UCSD-AML1 (cell line): ENCODE measurements around the gene ASB16.

Source experiments
- DNase-seq: peaks from one replicate; lab custom pipeline; 2025; ENCODE audit not compliant: unreplicated experiment; lab: John Stamatoyannopoulos, UW

Gene ASB16

DNA sequence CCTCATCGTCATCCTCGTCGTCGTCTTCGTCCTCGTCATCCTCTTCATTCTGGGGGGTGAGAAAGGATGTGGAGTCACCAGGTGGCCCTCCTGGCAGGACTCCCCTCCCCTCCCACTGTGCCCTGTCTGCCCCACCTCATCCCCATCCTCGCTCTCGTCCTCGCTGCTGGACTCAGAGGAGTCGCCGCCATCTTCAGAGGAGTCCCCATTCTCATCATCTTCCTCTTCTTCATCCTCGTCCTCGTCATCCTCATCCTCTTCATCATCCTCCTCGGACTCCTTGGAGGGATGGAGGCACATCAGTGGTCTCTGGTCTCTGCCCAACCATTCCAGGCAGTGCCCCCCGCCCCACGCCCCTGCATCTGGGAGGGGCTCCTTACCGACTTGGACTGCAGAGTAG is 36.8 kb downstream of the ASB16 start:
- DNase-seq = no peak

DNA sequence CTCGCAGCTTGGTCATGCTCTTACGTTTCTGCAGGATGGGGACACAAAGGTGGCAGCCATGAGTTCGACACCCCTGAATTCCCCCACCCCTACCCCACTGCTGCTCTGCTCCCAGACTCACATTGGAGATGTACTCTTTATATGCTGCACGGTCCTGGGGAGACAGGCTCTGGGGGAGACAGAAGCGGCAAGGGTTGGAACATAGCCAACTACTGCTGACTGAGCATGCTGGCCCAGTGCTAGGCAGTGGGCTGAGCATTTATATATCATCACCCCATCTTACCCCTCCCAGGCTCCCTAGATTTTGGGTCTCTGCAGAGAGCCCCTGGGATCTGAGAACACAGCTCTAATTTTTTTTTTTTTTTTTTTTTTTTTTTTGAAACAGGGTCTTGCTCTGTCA is 37.2 kb downstream of the ASB16 start:
- DNase-seq = no peak

DNA sequence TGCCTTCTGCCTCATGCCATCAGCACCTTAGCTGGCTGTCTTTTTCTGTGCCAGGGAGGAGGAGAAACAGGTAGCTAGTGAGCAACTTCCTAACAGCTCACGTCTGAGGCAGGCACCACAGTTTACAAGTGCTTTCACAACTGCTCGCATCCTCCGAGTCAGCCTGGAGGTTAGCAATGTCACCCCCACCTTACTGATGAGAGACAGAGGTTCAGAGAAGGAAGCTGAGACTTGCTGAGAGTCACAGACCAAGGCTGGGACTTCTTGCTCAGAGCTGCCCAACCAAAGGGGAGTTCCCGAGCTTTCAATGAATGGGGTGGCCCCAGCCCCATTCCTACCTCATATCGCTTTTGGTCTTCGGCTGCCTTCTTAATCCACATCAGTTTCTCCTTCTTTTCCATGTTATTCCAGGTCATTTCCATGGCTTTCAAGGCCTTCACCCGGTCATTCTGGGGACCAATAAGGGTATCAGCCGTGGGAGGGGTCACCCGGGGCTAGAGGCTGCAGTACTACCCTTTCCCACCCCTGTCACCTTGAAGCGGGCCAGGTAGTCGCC is 39.4 kb downstream of the ASB16 start:
- DNase-seq = no peak

DNA sequence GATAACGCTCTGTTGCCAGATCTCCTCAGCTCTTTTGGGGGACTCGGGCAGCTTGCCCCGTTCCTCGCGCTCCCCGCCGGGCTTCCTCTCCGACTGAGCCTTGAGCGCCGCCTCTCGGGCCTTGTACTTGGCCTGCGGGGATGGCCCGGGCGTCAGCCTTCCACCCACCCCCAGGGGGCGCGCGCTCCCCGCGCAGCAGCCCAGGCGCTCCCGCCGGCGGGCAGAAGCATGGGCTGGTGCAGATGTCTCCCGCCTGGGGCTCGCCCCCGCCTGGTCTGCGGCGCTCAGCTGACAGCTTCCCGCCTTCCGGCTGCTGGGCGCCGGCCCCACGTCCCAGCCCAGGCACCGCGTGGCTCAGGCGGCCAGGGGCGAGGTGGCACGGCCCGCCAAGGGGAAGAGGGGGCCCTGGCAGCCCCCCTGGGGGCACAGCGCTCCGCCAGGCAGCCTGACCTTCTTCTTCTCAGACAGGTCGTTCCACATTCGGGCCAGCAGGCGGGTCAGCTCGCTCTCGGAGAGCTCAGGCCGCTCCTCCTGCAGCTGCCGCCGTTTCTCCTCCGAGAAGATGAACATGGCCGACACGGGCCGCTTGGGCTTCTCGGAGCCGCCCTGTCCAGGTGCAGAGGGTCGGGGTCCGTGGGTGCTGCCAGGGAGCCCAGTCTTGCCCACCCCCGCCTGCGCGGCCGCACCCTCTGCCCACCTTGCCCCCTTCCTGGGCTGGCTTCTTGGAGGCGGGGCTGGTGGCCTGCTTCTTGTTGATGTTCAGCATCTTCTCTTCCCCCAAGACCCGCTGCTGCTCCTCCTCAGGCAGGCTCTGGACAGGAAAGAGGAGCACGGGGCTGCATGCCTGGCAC is 40.1 kb downstream of the ASB16 start:
- DNase-seq = peak; percentile 81

DNA sequence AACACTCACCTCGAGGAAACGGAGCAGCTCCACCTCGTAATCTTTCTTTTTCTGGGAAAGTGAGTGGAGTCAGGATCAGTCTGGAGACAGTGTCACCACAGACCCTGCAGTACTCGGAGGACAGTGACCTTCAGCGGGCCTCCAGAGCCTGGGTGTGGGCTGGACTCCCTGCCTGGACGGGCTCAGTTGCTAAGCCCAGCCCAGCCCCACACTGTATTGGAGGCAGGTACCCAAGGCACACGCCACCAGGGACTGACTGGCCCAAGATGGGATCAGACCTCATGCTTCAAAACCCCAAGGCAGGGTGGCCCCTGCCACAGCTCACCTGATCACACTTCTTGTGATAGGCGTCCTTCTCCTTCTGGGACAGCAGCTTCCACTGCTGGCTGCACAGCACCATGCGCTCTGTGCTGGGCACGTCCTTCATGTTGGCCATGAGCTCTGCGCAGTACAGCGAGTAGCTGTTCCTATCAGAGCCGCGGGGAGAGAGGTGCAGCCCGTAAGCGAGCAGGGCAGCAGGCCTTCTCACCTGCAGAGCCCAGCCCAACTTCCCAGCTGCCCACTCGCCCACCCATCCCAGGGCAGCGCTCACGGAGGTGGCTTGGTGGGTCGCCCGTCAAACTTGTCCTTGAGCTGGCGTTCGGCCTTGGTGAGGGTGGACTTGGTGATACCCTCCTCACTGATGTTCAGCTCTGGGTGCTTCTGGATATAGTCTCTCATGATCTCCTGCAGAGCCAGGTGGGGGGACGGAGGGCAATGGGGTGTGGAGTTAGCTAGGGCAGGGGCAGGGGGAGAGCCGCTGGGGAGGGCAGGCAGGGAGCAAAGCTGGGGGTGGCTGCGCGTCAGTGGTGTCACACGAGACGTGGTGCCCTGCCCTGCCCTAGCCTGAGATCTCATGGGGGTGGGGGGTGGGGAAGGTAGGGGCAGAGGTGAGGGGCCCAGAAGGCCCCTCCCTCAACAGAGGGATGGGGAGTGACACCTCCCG is 41.1 kb downstream of the ASB16 start:
- DNase-seq = no peak

DNA sequence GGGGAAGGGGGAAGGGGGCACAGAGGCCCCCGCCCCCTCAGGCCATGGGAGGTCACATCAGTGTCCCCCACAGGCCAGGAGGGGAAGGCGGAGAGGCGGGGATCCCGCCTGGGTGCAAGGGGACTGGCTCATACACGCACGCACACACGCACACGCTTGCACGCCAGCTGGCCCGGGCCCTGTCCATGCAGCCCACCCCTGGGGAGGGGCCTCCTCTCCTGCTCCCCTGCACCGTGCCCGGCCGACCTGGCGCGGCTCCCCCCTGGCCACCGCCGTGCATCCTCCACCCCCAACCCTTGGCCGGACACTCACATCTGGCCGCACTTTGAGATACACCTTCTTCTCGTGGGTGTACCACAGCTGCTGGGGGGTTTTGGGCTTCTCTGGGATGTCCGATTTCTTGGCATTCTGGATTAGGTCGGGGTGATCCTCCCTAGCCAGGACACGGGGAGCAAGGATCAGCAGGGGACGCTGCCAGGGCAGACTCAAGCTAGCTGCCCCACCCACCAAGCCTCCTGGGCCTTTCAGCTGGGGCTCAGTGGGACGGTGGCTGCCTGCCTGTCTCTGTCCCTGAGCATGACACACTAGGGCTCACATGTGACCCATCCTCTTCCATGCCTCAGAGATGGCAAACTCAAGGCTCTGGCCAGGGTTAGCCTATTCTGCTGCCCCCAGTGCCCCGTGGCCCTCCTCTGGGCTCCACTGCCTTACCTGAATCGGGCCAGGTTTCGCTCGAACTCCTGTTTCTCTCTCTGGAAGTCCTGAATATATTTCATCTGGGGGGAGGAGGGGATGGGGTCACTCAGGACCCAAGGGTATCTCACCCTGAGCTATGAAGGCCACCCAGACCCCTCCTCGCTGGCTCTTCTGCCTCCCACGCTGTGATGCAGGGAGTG is 42.3 kb downstream of the ASB16 start:
- DNase-seq = no peak

DNA sequence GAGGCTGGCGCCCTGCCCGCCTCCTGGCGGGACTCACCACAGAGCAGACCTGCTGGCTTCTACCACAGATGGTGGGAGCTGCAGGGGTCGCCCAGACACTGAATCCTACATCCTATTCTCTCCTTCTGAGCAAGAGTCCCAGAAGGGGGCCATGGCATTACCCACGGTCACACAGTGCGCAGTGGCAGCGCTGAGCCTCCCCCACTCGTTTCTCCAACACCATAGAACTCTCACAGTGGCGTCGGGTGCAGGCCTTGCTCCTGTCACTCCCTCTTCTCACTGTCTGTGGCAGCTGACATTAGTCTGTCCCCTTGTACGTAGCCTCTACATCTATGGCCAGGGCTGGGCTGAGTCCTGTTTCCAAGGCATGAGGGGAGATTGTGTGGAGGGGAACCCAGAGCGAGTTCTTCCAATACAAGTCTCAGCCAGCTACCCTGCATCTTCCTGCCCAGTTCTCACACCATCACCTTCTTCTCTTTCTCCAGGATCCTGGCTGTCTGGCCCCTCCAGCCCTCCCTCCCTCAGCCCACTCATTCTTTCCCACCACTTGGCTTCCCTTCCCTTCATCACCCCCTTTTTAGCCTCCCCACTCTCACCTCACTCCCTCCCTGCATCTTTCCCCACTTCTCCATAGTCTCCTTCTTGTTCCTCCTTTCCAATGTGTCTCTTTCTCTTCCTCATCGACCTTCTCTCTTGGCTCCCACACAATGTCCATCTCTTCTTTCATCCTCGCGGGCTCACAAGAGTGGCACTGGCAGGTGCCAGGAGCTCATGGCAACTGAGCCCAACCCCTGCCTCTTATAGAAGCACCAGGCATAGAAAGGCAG is 43.1 kb downstream of the ASB16 start:
- no peak for DNase-seq

DNA sequence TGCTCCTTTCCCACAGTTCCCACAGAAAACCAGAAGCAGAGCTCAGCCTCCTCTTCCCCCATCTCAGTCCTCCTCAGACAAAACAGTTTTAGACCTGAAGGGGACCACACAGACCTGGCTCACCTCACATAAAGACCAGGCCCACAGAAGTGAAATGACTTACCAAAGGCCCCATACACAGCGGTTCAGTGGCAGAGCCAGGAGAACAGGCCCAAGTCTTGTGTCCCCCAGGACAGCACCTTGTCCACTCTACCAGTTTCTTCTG is 43.7 kb downstream of the ASB16 start:
- no peak for DNase-seq

DNA sequence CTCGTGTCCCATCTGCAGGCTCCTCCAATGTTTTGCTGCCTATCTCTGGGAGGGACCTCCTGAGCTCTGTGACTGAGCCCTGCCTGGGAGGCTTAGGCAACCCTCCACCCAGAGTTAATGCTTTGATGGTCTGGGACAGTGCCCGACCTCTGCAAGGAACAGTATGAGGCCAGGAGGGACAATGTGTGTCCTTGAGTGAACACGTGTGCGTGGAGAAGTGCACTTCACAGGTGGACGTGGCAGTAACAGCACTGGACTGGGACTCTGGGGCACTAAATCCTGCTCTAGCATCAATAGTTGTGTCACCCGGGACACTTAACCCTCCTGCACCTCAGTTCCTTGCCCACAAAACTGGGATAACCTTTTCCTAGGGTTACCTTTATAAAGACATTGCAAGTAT is 44.4 kb downstream of the ASB16 start:
- DNase-seq = no peak

DNA sequence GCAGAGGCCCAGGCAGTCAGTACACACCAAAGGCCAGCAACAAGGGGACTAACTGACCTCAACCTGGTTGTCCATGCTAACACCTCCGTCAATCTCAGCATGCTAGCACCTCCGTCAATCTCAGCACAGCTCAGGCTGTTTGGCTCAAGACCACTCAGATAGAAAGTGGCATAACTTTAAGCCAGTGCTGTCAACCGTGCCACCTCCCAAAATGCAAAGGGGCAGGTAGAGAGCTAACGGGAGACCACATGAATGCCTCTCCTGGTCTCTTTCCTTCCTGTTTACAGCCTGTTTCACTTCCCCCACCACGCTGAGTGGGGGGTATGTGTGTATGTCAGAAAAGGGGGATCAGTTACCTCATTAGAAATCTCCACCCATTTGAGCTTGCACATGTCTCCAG is 45.7 kb downstream of the ASB16 start:
- no peak for DNase-seq

DNA sequence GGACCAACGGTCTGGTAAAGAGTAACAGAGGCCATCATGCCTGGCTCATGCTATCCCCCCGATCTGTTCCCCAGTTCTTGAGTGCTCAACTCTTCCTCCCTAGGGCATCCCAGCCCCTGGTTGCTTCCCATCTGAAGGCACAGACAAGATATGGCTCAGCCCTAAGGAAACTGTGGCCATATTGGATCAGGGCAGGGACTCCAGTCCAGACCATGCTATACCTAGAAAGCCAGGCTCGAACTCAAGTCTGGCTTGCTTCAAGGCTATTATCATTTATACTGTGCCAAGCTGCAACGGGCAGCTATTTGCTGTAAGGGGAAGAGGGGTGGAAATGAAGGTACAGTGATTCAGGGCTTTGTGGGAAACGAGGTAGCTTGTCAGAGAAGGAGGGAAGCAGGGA is 46.2 kb downstream of the ASB16 start:
- DNase-seq = no peak

DNA sequence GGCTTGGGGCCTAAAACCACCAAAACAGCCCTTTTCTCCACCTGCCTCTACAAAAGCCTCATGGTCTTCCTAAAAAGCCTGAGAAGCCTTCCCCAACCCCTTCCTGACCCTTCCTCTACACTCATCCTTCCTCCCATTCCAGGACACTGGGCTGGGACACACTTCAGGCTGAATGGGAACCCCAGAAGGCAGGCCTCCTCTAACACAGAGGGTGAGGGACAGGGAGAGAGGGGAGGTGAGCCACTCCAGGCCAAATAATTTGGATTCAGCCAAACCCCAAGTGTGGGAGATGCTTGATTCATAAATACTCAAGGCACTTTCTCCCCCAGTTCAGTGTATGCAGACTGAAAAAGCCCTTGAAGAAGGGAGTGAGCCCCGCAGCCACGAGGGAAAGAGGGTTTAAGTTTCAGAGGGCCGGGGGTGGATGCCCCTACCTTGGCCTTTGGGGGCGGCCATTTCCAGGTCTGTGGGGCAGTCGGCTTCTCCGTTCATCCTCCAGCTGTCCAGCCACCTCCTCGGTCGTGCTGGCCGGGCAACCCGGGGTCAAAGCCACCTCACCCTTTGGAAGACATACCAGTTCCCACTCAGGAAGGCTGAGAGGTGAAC is 47.3 kb downstream of the ASB16 start:
- no peak for DNase-seq

DNA sequence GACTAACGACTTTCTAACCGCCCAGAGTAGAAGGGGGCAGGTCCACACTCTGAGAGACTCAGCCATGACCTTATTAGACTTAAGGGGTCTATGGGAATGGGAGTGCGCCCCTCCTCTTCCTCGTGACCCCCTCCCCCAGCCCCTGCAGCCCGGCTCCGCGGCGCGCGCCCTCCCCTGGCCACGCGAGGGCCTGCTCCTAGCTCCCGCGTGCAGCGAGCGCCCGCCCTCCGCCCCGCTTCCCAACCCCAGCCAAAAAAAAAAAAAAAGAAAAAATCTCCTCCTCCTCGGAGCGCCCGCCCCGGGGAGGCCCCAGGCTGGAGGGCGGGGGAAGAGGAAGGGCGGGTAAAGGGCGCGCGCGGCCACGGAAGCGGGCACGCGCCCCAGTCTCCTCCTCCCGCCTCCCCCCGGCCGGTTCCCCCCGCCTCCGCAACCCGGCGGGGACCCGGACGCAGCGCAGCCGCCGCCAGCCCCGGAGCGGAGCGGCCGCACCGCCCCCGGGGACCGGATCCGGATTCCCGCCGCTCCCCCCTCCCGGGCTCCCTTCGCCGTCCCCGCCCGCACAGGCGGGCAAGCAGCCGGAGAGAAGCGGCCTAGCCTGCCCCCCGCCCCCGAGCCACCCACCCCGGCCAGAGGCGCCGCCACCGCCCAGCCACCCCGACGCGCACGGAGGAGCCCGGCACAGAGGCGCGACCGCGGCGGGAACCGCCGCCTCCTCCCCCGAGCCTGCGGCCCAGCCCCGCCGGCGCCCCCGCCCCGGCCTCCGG is 48.0 kb downstream of the ASB16 start:
- DNase-seq = peak; percentile 91

DNA sequence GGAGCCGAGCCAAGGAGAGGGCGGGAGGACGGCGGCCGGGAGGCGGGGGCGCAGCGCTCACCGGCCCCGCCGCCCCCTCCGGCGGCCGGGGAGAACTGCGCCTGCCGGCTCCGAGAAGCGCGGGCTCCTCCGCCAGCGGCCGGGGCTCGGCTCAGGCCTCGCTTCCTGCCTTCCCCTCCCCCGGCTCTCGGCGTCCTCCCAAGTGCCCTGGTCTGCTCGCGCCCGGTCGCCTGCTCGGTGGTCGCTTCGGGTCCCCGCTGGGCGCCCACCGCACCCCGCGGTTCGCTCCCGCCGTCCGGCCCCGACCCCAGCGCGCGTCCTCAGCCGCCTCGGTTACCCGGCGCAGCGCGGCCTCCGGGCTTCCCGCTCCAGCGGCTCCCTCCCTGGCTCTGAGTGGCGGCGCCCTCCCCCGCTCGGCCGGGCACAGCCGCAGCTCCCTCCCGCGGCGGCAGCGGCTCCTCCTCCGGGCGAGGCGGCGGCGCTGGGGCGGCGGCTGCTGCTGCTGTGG is 48.7 kb downstream of the ASB16 start:
- DNase-seq = peak; percentile 78

DNA sequence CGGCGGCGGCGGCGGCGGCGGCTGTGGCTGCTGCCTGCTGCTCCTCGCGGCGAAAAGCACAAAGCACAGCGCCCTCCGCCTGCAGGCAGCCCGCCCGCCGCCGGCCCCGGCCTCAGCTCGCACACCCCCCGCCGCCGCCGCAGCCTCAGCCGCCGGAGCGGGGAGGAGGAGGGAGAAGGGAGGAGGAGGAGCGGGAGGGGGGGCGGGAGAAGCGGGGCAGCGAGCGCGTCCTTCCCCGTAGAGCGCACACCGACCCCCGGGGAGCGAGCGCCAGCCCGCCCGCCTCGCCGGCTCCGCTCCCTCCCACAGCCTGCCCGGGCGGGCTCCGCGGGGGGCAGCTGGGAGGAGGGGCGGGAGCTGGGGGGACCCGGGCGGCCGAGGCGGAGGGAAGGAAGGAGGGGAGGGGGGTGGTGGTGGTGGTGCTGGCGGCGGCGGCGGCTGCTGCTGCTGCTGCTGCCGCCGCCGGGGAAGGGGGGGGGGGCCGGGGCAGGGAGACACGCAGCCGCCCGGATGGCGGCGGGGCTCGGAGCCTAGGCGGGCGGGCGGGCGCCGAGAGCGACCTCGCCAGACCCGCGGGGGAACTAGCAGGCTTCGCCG is 49.2 kb downstream of the ASB16 start, which contains the start of gene UBTF:
TSS of gene UBTF (minus strand) at position 60 of the 597 bp plus-strand sequence. CDS start 1,446 bp downstream, outside the sequence.
- DNase-seq = peak; percentile 79

DNA sequence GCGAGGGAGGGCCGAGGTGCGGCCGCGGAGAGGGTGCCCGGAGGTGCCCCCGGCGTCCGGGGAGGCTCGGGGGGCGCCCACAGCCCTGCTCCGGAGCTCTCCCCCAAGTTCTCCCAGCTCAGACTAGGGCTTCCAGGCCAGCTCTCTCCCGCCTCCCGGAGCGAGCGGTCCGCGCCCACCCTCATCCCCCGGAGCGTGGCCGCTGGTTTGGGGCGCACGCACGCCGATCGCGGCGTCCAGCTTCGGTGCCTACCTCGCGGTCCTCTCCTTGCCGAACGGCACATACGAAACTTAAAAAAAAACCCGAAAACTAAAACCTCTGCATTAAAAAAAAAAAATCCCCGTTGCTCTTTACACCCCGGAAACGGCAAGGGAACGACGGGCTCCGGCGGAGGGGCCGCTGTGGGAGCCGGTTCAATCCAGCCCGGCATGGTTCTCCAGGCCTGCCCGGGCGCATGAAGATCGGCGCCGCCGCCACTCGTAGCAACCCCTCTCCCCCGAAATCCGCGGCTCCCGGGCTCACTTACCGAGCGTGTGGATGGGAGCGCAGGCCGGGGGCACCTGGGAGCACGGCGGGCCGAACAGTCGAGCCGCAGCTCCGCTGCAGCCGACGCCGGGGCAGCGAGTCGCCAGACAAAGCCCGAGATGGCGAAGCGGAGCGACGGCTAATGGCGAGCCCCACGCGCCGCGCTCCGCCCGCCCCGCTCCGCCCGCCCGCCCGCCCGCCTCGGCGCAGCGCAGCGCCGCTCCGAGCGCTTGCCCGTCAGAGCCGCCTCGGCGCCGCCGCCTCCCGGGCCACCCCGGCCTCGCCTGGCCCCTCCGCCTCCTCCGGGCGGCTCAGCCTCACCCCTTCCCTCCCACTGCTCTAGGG is 49.9 kb downstream of the ASB16 start:
- DNase-seq = peak; percentile 62
